ENCODE results near the gene SYF2.
"Not testable (repeated sequence)": the region's sequence is repeated elsewhere in the genome, so short reads cannot be mapped to it uniquely, and the experiment has no call there.

DNA sequence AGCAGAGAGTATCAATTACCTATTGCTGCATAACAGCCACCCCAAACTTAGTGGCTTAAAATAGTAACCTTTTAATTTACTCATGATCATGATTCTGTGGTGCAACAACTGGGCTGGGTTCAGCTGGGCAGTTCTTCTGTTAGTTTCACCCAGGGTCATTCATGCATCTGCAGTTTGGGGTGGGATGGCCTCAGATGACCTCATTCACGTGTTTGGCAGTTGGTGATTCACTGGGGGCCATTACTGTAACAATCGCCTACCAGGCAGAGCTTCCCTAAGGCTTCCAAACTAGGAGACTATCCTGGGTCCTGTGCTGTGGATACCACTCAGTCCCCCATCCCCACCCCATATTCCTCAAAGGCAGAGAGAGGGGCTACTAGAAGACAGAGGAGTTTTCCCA lies 46.1 kb upstream of the SYF2 start:
- TF ChIP-seq, protein P1, sequence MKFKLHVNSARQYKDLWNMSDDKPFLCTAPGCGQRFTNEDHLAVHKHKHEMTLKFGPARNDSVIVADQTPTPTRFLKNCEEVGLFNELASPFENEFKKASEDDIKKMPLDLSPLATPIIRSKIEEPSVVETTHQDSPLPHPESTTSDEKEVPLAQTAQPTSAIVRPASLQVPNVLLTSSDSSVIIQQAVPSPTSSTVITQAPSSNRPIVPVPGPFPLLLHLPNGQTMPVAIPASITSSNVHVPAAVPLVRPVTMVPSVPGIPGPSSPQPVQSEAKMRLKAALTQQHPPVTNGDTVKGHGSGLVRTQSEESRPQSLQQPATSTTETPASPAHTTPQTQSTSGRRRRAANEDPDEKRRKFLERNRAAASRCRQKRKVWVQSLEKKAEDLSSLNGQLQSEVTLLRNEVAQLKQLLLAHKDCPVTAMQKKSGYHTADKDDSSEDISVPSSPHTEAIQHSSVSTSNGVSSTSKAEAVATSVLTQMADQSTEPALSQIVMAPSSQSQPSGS (tag by site-specific recombination; IDR thresholded peaks at IDR 0.05; ENCODE audit: low read depth): not testable (repeated sequence)
- TF ChIP-seq TCF7L2 (IDR thresholded peaks at IDR 0.05; ENCODE audit: borderline replicate concordance, low read depth, low read length): not testable (repeated sequence)

All from HEK293 (cell line).